ENCODE results near the gene RGS3.
A peak's percentile ranks its signal among the peaks of the same experiment; 100 is the strongest.

The RGS3 gene

DNA sequence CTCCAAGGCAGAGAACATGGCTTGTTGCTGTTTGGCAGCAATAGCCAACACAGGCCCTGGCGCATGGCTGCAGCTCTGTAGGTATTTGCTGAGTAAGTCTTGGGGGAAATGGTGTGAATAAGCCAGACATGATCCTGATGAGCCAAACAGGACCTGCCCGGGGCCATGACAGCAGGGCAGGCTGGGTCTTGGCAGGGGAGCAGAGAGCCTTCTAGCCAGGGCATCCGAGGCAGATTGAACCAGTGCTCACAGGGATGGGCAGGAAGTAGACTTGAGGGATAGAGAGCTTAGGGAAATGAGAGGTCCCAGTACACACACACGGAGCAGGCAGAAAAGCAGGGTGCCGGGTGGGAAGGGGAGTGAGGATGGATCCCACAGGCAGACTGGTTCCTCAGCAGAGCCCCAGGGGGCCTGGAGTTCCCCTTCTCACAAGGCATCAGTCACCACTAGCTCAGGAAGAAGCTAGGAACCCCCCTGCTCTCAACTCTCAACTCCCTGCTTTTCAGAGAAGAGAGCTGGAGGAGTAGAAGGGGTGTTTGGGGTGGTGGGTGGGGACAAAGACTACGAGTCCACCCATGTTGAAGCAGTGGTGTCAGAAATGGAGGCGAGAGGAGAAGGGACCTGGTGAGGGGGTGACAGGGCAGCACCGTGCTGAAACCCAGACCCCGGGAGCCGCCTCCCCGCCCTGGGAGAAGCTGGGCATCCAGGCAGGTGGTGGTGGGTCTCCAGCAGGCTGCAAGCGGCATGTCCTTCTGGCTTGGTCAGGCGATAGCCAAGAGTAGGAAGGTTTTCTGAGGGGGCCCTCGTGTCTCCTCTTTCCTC, 111.1 kb downstream of the RGS3 start:
- DNase-seq = no peak

DNA sequence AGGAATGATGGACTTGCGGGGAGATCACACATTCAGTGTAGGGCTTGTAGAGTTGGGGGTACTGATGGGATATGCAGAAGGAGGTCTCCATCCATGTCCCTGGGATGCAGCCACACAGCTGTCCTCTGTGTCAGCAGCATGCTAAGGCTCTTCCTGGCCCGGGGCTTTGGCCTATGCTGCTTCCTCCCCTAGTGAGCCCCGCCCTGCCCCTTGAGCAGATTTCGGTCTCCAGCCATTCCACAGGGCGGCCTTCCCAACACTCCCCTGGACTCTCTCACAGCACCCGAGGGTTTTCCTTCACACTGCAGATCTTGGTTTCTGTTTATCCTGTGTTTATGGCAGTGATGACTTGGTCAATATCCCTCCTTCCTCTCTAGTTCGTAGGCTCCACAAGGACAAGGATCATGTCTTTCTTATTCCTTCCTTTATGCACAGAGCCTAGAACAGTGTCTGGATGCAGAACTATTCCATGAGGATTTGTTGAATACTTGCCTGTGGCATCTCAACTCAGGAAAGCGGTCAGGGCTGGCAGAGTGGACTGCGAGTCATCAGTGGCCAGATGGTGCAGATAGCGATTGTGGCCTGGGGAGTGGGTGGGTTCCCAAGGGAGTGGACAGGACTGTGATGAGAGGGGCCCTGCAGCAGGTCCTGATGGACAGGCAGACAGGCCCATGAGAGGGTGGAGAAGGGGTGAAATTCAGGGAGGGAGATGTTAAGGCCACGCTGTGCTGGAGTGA, 114.2 kb downstream of the RGS3 start:
- DNase-seq = no peak

DNA sequence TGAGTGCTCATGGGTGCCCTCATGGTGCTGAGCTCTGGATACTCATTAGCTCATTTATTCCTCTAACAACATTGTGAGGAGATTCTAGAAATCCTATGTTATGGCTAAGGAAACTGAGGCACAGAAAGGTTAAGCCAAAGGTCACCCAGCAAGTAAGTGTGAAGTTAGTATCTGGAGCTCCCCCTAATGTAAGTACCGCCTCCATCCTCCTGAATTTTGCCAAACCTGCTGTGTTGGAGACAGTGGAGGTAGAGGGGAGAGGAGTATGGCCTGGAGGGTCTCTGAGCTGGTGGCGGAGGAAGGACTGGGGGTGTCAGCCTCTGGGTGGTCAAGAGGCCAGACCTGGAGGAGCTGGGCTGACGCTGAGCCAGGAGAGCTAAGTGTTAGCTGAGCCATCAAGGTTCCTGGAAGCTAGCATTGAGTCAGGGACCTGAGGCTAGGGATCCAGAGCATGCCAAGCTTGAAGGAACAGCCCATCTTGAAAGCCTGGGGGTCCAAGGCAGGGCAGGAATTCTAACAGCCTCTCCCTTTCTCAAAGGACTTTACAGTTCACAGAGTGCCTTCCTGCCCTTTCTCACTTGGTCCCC, 114.8 kb downstream of the RGS3 start:
- DNase-seq = no peak

DNA sequence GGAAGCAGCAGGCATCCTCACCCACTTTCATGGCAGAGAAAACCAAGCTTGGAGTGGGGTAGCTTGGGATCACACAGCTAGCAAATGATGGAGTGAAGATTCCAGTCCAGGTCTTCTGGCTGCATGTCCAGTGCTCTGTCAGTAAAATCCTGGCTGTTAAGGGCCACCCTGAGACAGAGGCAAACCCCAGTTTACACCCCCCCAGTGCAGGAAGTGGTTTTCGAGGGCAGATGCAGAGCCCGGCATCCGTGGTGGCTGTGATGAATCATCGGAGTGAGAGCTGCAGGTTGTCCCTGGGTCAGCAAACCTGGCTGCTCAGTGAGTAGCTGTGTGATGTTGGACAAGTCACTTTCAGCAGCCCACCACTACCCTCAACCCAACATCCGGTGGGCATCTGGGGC, 115.4 kb downstream of the RGS3 start:
- no peak for DNase-seq

DNA sequence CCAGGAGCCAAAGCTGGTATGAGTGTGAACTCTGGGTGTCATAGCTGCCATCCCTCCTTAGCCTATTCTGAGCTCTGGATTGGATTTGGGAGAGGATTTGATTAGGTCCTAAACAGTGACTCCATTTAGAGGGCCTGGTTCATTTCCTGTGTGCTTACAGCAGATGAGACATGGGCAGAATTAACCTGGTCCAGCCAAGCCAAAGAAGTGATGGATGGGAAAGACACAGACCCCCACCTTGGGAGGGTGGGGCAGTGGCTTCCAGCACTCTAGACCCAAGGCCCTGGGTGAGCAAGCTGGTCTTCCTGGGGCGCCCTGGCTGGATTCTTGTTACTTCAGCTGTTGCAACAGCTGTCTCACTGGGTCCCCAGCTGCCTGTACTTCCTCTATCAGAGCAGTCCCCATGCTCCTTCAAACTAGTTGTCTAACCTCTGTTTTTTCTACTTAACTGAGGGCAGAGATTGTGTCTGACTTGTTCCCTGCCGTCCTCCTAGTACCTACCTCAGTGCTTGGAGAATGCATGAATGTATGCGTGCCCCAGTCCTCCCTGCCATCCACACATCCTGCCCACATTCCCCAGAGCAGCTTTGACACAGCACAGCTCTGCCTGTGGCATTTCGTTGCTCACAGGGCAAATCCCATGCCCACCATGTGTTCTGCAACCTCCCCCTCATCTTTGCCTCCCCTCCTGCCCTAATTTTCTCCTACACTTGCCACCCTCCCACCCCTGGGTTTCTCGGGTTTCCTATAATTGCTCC, 115.9 kb downstream of the RGS3 start:
- DNase-seq = no peak

DNA sequence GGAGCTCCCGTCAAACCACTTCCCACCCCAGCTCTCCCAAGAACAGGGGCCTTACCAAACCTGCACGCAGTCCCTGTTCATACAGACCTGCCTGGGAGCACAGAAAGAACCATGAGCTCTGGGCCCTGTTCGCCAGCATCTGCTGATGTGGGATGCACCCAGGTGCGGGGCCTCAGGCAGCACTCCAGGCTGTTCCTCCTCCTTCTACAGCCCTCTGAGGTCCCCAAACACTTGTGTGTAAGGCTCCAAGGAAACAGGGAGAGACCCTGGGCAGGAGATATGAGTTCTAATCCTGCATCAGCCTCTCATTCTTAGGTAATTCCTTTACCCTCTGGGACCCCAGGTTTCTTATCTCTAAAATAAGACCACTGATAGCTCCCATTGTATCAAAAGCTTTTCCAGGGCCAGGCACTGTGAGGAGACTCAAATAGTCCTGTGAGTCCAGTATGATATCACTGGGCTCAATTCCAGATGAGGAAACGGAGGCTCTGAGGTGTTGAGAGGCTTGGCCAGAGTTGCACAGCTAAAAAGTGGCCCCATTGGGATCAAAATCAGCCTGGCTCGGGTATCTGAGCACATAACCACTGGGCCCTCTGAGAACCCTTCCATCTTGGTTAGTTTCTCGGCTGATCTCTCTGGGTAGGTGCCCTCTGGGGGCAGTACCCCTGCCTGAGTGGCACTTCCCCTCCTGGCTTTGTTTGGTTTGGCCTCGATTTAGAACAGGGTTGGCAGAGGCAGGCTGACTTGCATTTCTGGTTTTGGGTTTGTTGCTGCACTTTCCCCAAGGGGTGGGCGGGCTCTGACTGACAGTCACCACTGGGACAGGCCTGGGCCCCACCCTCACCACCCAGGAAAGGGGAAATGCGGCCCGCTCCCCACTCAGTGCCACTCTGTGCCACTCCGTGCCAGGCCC, 116.8 kb downstream of the RGS3 start:
- DNase-seq = peak; percentile 71

- DNase-seq = peak; percentile 61
Observed at GRCh38 chr9:113580954-113581311, 117.4 kb downstream of the RGS3 start.

DNA sequence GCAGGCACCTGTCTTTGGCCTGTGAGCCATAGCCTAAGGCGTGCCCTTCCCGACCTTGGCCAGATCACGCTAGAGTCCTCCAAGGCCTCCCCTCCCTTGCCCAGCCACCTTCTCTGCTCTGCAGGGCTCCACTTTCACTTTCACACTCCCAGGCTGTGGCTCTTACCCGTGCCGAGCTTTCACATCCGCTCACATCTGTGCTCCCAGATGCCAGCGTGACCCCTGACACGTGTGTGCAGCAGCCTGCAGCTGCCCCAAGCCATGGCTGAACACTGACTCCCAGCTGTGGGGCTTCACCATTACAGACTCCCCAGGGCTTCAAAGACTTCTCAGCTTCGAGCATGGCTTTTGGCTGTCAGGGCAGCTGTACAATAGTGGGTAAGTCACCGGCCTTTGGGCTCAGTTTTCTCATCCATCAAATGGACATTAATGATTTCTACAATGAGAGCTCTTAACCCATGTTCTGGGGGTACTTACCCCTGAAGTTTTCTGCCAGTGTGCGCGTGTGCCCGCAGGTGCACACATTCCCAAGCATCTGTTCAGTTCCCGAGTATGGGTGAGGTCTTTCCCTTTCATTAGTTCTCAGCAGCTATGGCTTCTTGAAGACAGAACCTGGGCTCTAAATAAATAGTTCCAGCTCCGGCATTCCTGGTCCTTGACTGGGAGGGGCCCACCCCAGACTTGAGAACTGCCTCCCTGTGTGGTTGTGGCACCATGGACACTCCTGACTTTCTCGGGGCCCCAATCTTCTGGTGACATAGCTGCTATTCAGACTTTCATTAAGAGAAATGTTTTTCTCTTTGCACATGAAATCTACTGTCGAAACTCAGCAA, 118.6 kb downstream of the RGS3 start:
- DNase-seq = no peak

- DNase-seq = no peak
Observed at GRCh38 chr9:113582698-113583200, 119.2 kb downstream of the RGS3 start.

DNA sequence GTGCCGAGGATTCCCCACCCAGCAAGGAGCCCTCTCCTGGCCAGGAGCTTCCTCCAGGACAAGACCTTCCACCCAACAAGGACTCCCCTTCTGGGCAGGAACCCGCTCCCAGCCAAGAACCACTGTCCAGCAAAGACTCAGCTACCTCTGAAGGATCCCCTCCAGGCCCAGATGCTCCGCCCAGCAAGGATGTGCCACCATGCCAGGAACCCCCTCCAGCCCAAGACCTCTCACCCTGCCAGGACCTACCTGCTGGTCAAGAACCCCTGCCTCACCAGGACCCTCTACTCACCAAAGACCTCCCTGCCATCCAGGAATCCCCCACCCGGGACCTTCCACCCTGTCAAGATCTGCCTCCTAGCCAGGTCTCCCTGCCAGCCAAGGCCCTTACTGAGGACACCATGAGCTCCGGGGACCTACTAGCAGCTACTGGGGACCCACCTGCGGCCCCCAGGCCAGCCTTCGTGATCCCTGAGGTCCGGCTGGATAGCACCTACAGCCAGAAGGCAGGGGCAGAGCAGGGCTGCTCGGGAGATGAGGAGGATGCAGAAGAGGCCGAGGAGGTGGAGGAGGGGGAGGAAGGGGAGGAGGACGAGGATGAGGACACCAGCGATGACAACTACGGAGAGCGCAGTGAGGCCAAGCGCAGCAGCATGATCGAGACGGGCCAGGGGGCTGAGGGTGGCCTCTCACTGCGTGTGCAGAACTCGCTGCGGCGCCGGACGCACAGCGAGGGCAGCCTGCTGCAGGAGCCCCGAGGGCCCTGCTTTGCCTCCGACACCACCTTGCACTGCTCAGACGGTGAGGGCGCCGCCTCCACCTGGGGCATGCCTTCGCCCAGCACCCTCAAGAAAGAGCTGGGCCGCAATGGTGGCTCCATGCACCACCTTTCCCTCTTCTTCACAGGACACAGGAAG, 120.2 kb downstream of the RGS3 start:
- no peak for DNase-seq

GRCh38 chr9:113584428-113585084, 121.0 kb downstream of the RGS3 start:
- no peak for DNase-seq

DNA sequence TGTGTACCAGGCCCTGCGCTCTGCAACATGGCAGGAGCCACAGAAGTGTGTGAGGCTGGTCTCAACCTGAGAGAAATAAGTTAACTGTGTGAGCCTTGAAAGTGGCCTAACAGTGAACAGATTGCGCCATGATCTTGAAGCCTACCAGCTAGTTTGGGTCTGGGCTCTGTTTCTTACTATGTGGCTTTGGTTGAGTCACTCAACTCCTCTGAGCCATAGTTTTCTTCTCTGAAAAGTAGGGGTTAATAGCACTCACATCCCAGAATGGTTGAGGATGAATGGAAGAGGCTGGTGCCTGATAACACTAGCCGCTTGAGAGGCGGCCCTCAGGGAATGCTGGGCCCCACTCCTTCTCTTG, 121.5 kb downstream of the RGS3 start:
- DNase-seq = no peak

DNA sequence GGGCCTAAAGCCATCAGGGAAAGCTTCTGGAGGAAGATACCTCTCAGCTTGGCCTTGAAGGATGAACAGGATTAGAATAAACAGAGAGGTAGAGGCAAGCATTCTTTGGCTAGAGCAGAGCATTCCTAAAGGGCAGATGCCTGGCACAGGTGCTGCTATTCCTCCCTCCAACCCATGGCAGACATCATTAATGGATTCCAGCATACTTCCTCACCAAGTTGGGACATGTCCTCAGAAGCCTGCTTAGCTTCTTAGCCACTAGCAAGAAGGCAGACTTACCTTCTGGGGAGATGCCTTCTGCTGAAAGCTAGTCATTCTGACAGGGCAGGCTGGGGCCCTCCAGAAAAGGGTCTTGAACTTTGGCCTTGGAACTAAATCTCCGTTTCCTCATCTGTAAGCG, 122.0 kb downstream of the RGS3 start:
- no peak for DNase-seq

GRCh38 chr9:113587471-113588031, 124.0 kb downstream of the RGS3 start:
- DNase-seq = no peak

DNA sequence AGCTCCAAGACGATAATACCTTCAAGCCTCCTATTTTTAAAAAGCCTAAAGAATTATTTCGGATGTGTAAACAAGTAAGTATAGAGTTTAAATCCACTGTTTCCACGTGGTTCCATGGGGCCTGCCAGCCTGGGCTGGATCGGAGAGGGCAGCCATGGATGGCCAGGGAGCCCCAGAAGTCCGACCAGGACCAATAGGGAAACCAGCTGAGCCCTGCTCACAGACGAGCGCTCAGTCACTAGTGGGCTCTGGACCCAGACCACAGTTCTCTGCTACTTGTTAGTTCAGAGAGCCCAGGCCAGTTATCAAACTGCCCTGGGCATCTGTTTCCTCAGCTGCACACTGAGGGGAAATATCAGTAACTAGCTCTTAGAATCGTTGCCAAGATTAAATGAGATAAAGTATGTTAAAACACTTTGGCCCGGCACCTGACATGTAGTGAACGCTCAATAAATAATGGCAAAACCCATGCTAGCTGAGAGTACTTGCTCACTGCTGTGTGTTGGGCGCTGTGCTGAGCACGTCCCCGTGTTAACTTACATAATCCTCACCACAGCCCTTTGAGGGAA, 124.8 kb downstream of the RGS3 start:
- DNase-seq = no peak

GRCh38 chr9:113588936-113589335, 125.4 kb downstream of the RGS3 start:
- DNase-seq = no peak

- DNase-seq = no peak
Observed at GRCh38 chr9:113589407-113589806, 125.9 kb downstream of the RGS3 start.

- DNase-seq = no peak
Observed at GRCh38 chr9:113589890-113590289, 126.4 kb downstream of the RGS3 start.

DNA sequence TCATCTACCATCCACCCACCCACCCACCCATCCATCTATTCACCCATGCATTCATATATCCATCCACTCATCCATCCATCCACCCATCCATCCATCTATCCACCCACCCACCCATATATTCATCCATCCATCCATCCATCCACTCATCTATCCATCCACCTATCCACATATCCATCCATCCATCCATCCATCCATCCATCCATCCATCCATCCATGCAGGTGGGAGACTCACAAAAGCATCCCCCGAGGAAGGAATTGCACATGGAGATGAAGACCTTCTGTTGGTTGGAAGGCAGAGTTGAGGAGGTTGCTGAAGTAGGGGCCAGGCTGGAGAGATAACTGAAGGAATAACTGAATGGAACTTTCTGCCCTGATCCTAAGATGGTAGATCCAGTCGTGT, 126.9 kb downstream of the RGS3 start:
- no peak for DNase-seq
